ENCODE data around the gene FCHO2. TPM values are rescaled to one million over a fixed set of nuclear protein-coding genes. Genes with fewer than 3 reads are reported as not detected.

FCHO2 gene
- polyA plus RNA-seq, 3 donors: 25.3 to 34.8 (median 31.7) TPM

DNA sequence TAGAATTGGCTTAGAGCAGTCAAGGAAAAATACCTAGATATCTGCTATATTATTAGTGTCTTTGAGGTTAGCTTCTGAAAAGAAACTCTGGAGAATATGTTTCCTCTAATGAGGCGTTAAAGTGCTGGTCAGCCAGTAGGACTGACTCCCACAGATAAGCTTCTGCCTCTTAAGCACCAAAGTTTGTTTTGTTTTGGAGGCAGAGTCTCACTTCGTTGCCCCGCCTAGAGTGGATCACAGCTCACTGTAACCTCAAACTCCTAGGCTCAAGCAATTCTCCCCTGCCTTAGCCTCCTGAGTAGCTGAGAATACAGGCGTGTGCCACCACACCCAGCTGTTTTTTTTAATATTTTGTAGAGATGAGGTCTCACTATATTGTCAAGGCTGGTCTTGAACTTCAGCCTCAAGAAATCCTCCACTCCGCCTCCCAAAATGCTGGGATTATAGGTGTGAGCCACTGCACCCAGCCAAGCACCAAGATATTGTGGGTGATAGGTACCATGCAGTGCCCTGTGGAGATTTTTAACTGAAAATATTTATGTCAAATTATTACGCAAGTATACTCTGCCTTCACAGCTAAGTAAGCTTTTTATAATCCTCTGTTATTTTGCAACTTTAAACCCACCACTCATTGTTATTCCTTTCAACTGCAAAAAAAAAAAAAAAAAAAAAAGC is 139.9 kb downstream of the FCHO2 start:
- no peak for DNase-seq (ENCODE audit: extremely low read depth in 1 of 11, low read depth in 9 of 11, low spot score in 4 of 11)

DNA sequence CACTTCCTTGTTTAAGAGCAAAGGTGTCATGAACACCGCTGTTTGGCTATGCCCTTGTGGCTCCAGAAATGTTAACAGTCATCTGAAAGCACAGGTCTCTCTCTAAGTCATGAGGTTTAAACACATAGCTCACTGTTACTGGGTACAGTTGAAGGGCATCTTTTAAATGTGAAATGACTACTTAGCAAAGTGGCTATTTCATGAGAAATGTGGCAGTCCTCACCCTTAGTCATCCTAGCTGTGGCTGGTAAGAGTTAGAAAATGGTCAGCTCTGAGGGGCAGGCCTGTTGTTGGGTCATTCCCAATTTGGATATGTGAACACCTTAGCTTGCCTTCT is 140.4 kb downstream of the FCHO2 start:
- no peak for DNase-seq (ENCODE audit: extremely low read depth in 1 of 11, low read depth in 9 of 11, low spot score in 4 of 11)

DNA sequence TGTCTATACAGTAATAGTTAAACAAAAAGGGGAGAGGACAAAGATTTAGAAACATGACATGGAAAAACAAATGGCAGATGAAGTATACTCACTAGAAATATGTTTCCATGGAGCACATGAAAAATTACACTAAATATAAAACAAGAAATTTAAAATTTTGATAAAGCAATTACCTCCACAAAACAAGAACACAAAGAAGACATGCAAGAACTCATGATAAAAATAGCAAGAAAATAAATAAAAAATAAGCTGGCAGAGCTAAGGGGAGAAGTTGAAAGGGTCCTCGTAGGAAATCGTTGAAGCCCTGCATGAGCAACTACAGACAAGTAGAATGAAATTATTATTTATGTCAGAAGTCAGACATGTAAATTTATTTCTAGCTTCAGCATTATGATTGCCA is 141.9 kb downstream of the FCHO2 start:
- no peak for DNase-seq (ENCODE audit: extremely low read depth in 1 of 11, low read depth in 9 of 11, low spot score in 4 of 11)

DNA sequence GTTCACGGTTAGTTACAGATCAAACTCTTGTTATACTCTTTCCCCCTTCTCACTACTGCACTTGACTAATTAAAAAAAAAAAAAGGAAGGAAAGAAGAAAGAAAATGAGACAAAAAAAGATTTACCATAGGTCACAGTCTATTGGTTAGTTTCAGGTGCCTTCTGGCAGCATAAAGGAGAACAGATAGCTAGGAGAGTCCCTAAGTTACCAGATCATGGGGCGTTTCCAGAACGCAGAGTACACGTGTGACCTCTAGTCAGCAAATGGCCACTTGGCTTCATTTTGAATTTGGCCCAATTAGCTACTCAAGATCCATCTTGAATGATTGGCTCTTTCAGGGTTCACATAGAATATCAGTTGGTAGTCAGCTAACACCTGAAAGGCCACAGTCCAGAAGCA is 144.3 kb downstream of the FCHO2 start:
- no peak for DNase-seq (ENCODE audit: extremely low read depth in 1 of 11, low read depth in 9 of 11, low spot score in 4 of 11)

DNA sequence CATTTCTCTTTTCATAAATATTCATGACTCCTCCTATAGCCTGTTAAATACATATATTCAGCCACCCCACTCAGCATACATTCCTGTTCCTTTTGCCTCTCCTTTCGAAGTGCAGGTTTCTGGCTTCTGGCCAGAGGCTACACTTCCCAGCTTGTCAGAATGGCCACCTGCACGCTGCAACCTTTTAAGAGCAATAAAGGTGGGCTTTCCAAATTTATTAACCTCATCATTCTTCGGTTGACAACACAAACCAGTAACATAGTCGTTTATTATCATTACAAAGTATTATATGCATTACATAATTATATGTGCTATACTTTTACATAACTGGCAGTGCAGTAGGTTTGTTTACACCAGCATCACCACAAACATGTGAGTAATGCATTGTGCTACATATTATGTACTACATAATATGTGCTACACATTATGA is 148.0 kb downstream of the FCHO2 start:
- no peak for DNase-seq (ENCODE audit: extremely low read depth in 1 of 11, low read depth in 9 of 11, low spot score in 4 of 11)

DNA sequence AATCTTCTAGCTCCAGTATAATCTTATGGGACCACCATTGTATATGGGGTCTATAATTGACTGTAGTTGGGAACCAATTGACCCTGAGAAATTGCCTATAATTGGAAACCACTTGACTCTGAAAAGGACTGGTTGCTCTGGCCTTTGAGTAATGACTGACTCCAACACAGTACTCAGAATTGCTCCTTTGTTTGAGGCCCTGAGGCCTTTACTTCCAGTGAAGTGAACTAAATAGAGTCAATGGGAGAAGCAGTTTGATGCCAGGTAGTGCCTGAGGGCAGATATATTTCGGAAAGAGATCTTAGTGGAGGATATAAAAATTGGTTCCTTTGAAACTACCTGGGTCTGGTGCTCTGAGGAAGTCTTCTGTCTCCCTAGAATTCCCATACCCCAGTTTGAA is 148.5 kb downstream of the FCHO2 start:
- no peak for DNase-seq (ENCODE audit: extremely low read depth in 1 of 11, low read depth in 9 of 11, low spot score in 4 of 11)

DNA sequence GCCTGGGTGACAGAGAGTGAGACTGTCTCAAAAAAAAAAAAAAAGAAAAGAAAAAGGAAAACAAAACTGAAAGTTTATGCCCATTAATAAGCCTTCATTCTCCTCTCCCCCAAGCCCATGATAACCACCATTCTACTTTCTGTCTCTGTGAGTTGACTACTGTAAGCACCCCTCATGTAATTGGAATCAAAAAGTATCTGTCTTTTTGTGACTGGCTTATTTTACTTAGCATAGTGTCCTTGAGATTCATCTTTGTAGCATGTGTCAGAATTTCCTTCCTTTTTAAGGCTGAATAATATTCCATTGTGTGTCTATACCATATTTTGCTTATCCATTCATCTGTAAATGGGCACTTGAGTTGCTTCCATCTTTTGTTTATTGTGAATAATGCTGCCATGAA is 150.5 kb downstream of the FCHO2 start:
- no peak for DNase-seq (ENCODE audit: extremely low read depth in 1 of 11, low read depth in 9 of 11, low spot score in 4 of 11)

DNA sequence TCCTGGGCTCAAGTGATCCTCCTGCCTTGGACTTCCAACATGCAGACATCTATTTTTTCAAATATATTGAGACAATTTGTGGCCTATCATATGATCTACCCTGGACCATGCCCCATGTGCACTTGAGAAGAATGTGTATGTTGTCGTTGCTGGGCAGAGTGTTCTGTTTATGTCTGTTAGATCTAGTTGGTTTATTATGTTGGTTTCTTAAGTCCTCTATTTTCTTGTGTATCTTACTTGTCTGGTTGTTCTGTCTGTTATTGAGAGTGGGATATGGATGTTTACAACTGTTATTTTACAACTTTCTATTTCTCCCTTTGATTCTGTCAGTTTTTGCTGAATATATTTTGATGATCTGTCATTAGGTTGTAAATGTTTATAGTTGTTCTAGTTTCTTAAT is 154.3 kb downstream of the FCHO2 start:
- no peak for DNase-seq (ENCODE audit: extremely low read depth in 1 of 11, low read depth in 9 of 11, low spot score in 4 of 11)

DNA sequence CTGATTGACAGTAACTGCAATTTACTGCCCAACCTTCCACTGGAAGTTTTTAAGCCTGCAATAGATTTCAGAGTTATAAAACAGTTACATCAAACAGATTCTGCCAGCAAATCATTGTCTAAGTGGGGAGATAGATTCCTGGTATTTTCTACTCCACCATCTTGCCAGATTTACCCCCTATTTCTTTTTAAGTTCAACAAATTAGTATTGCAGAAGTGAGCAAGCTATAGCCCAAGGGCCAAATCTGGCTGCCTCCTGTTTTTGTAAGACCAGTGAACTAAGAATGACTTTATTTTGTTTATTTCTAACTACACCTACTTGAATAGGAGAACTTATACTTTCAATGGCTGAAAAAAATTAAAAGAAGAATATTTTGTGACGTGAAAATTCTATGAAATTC is 155.7 kb downstream of the FCHO2 start:
- DNase-seq (ENCODE audit: extremely low read depth in 1 of 11, low read depth in 9 of 11, low spot score in 4 of 11): no peak

DNA sequence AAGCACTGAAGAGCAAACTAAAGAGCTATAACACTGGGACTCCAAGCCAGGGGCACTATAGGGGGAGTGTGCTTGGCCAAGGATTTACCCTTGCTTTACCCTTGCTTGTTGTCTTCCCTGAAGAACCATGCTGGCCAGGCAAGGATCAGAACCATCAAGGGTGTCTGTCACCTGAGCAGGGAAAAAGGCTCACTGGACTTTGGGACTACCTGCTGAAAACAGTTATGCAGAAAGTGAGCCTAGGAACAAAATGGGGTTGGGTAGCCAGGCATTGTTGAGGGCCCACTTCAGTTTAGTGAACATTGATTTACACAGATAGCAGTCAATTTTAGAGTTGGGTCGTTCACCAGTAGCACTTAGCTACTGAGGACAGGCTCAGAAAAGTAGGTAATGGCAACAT is 156.5 kb downstream of the FCHO2 start:
- no peak for DNase-seq (ENCODE audit: extremely low read depth in 1 of 11, low read depth in 9 of 11, low spot score in 4 of 11)

DNA sequence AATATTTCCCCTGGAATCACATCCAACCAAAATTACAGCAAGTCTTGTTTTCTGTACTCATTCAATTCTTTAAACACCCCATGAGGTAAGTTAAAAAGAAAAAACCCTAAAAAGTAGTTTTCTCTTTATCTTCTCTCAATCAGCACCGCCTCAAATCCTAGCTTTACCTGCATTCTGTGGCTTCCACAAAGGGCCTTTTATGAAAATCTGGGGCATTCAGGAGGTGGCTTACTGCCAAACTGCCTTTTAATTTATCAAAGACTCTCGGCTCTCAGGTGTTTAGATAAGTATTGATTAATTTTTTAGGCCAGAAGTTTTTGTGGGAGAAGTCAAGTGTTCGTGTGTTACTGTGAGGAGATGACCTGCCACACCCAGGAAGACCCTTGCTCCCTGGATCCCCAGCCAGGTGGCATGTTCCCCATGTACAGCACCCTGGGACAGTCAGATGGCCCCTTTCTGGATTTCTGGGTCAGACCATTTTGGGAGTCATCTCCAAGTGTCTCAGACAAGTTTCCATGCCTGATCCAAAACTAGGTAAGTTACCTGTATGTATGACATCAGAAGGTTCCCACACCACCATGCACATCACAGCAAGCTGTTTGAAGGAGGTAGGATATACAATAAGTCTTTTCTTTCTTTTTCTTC is 158.3 kb downstream of the FCHO2 start:
- DNase-seq (ENCODE audit: extremely low read depth in 1 of 11, low read depth in 9 of 11, low spot score in 4 of 11): no peak

DNA sequence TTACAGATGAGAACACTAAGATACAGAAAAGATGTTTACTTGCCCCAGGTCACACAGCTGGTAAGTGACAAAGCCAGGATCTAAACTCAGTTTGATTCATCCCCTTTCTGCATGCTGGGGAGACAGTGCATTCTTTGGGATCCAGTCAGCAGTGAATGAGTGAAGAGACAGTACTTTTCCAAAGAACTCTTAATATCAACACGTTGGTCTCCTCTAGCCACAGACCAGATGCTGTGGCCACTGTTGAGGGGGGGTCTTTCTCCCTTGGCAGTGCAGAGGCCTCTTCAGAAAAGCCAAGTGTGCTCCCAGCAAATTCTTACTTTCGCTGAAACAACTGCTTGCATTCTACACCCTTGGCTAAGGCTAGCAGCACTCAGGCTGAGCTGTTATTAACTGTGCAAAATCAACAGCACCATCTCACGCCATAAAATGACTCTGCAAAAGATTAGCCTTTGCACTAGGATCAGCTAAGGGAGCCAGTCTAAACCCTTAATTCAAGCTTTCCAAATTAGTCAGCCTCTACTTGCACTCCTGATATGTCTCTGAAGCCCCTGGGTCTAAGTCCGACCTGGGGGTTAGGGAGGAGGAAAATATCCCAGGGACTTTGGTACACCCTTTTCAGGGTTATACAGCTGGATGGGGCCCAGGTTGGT is 159.7 kb downstream of the FCHO2 start:
- DNase-seq (ENCODE audit: extremely low read depth in 1 of 11, low read depth in 9 of 11, low spot score in 4 of 11): no peak

DNA sequence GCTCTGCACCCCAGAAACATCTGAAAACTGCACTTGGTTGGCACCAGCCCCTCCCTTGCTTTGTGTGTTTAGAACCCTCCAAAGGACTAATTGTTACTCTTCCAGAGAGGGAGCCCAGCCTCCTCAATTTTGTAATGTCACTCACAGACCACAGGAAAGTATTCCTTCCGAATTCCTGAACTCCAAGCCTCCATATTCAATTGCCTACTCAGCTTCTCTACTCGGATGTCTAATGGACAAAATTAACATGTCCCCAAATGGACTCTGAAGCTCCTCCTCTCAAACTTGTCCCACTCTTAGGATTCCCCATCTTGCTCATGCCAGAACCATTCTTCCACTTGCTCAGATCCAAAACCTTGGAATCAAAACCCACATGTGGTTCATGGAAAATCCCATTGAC is 160.7 kb downstream of the FCHO2 start:
- no peak for DNase-seq (ENCODE audit: extremely low read depth in 1 of 11, low read depth in 9 of 11, low spot score in 4 of 11)

DNA sequence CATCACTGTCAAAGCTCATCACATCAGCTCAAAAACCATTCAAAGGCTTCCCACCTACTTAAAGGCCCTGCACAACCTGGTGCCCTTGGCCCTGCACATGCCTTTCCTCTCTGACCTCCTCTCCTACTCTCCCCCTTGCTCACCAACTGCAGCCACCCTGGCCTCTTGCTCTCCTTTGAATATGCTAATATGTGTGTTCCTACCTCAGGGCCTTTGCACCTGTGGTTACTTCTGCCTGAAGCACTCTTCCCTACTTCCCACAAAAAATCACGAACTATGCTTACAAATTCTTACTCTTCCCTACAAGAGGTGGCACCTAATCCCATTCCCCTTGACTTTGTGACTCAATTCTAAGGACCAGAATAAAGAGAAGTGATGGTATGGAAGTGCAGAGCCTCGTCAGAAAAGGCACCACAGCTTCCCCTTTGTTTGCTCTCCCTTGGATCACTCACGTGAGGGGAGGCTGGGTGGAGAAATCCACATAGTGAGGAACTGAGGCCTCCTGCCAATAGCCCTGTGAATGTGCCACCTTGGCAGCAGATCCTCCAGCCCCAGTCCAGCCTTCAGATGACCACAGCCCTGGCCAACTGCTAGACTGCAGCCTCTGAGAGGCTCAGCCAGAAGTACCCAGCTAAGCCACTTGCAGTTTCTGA is 161.4 kb downstream of the FCHO2 start:
- no peak for DNase-seq (ENCODE audit: extremely low read depth in 1 of 11, low read depth in 9 of 11, low spot score in 4 of 11)

DNA sequence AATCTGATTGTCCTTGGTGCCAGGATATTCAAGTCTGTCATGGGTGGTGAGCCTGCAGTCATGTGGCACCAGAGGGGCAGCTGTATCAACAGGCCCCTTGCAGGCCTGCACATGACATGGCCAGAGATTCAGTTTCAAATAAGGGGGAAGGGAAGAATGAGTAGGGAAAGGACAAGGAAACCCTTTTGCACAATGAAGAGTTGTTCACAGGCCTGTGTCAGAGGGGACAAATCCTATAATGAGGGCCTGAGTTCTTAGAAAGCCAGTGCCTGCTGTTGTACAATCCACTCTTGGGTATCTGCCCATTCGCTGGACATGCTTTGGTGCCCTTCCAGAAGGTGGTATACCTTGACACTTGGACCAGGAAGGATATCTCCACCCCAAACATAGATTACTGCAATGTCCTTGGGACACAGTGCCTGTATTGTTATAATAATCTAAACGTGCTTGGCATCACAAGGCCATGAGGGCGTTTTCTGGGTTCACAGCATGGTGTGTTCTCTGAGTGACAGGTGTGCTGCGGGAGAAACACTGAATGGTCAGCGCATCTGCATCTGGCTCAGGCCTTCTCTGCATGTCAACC is 162.6 kb downstream of the FCHO2 start:
- DNase-seq (ENCODE audit: extremely low read depth in 1 of 11, low read depth in 9 of 11, low spot score in 4 of 11): peak in 4 of 11 donors; percentile 54 to 75 (median 62)

DNA sequence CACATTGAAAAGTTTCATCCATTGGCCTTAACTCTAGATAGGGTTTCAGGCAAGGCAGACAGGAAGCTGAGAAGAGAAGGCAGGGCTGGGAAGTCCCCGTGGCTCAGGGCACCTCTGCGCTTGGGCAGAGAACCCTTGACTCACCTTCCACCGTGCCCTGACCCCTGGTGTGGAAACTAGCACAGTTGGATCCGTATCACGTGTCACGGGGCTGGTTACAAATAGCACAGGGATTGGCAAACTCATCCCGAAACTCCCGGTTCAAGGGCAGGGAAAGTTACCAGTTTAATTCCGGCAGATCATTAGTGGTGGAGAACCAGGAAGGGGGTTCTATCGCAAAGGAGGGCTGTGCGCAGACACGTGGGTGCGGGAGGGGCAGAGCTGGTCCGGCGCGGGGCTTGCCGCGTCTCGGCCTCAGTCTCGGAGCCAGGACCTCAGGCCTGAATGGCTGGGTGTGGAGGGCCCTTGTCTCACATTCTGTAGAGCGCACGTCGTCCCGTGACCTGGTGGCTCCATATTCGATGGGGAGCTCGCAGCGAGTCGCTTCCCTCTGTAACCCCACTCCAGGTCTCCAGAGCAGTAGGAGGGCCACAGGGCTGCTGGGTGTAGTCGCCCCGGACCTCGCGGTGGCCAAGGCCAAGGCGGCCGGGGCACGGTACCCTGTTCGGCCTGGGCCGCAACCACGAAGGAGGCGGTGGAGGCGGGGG is 163.8 kb downstream of the FCHO2 start:
- no peak for DNase-seq (ENCODE audit: extremely low read depth in 1 of 11, low read depth in 9 of 11, low spot score in 4 of 11)

DNA sequence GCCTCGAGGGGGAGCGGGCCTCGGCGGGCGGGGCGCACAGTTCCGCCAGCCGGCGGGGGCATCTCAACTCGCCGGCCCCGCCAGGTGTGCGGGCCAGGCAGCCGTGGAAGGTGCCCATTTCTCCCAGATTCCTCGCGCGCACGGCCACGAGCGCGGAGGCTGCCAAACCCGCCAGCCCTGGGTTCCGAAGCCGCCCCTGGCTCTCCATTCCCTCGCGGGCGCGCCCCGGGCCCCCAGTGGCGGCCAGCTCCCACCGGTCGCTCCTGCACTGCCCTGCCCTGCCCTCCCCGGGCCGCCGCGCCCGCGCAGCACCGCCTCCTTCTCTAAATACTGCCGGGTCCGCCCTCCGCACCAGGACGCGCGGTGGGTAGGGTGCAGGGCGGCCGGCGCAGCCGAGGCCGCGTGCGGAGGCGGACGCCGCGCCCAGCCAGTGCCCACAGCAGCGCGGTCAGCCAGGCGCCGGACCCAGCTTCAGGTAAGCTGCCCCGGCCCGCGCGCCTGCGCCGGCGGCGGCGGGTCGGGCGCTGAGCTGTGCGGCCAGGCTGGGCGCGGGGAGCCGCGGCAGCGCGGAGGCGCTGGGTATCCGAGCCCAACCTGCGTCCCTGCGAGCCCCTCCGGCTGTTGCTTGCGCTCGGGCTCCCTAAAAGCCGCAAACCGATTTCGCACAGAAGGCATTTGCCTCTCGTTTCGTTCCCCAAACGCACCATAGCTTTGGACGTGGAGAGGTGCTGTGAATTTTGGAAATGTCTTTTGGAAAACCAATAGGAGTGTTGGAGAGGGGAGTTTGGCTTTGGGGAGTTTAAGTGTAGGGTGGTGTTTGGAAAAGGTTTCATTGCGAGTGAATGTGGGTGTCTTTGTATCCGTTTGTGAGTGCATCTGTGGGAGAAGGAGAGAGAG is 164.6 kb downstream of the FCHO2 start, which contains the start of gene TMEM171:
TSS of gene TMEM171 (plus strand) at position 354 of the 897 bp plus-strand sequence. CDS start 2,799 bp downstream, outside the sequence.
- DNase-seq (ENCODE audit: extremely low read depth in 1 of 11, low read depth in 9 of 11, low spot score in 4 of 11): peak in 2 of 11 donors; percentile 38 to 40

DNA sequence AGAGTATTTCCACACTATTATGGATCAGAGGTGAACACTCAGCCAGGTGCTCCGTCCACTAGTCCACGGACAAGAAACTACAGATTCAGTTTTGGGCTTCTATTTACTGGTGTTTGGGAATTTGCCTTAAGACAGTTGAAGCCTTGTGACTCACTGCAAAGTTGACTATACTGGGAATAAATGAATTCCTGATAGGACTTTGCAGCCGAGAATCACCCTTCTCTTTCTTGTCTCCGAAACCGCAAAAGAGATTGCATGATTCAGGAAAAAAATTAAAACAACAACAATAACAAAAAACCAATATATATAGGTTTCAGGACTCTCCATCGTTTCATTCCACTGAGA is 165.2 kb downstream of the FCHO2 start:
- no peak for DNase-seq (ENCODE audit: extremely low read depth in 1 of 11, low read depth in 9 of 11, low spot score in 4 of 11)
